ENCODE results near the gene RIN1. TPM values are rescaled to one million over a fixed set of nuclear protein-coding genes. Genes with fewer than 3 reads are reported as not detected.
"Not testable (repeated sequence)": the region's sequence is repeated elsewhere in the genome, so short reads cannot be mapped to it uniquely, and the experiment has no call there.

Gene RIN1
- total RNA-seq: 0.78 and 0.86 TPM in 2 replicates

- Mint-ChIP-seq H3K4me3 (peak within 1 kb of the TSS; percentile 59), H3K27ac (peak within 1 kb of the TSS; percentile 61), H3K4me1 (ENCODE audit: low read depth) (peaks cover 21% of the 10 kb centered on the region), H3K27me3 (ENCODE audit: insufficient read depth) (peaks cover 3% of the 10 kb centered on the region), H3K36me3 (ENCODE audit: low read depth) (peaks cover 19% of the 10 kb centered on the region), H3K9me3 (no peaks in the 10 kb centered on the region)
- peak; percentile 39 for DNase-seq (ENCODE audit: low spot score)
- intact Hi-C loops (cut with micrococcal nuclease): loop anchor here (1.0 kb wide), 2 partner anchors 8 to 9 kb away; partner anchors contain the start of gene BRMS1
Observed at GRCh38 chr11:66336234-66337102, at the start of gene RIN1. RIN1 (minus strand) TSS chr11:66336434; CDS start chr11:66336402, 32 bp downstream.

DNA sequence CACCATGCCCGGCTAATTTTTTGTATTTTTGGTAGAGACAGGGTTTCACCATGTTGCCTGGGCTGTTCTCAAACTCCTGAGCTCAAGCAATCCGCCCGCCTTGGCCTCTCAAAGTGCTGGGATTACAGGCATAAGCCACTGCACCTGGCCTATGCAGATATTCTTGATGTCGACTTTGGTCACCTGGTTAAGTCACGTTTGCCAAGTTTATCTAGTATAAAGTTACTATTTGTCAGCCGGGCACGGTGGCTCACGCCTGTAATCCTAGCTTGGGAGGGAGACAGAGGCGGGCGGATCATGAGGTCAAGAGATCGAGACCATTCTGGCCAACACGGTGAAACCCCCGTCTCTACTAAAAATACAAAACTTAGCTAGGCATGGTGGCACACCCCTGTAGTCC, 48.1 kb upstream of the RIN1 start:
- H3K27ac Mint-ChIP-seq; DNase-seq (ENCODE audit: low spot score); H3K36me3 Mint-ChIP-seq (ENCODE audit: low read depth); H3K9me3 Mint-ChIP-seq; intact Hi-C loops (cut with micrococcal nuclease); H3K4me3 Mint-ChIP-seq; H3K27me3 Mint-ChIP-seq (ENCODE audit: insufficient read depth): not testable (repeated sequence)
- H3K4me1 Mint-ChIP-seq (ENCODE audit: low read depth): peaks cover 13% of the 10 kb centered on the region

DNA sequence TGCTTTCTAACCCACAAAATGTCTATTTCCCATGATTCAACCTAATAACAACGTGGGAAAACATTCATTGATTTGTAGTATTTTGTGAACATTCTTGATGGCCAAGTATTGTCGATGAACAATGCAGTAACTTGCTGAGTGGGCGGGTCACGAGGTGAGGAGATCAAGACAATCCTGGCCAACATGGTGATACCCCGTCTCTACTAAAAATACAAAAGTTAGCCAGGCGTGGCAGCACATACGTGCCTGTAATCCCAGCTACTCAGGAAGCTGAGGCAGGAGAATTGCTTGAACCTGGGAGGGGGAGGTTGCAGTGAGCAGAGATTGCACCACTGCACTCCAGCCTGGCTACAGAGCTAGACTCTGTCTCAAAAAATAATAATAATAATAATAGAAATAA, 44.0 kb upstream of the RIN1 start:
- DNase-seq (ENCODE audit: low spot score); H3K4me3 Mint-ChIP-seq; H3K4me1 Mint-ChIP-seq (ENCODE audit: low read depth); H3K36me3 Mint-ChIP-seq (ENCODE audit: low read depth); H3K27me3 Mint-ChIP-seq (ENCODE audit: insufficient read depth); H3K9me3 Mint-ChIP-seq; H3K27ac Mint-ChIP-seq; intact Hi-C loops (cut with micrococcal nuclease): not testable (repeated sequence)

- H3K9me3 Mint-ChIP-seq; H3K4me1 Mint-ChIP-seq (ENCODE audit: low read depth); H3K27ac Mint-ChIP-seq; intact Hi-C loops (cut with micrococcal nuclease); H3K27me3 Mint-ChIP-seq (ENCODE audit: insufficient read depth); H3K36me3 Mint-ChIP-seq (ENCODE audit: low read depth); DNase-seq (ENCODE audit: low spot score); H3K4me3 Mint-ChIP-seq: not testable (repeated sequence)
Observed at GRCh38 chr11:66373690-66374287, 37.6 kb upstream of the RIN1 start.

DNA sequence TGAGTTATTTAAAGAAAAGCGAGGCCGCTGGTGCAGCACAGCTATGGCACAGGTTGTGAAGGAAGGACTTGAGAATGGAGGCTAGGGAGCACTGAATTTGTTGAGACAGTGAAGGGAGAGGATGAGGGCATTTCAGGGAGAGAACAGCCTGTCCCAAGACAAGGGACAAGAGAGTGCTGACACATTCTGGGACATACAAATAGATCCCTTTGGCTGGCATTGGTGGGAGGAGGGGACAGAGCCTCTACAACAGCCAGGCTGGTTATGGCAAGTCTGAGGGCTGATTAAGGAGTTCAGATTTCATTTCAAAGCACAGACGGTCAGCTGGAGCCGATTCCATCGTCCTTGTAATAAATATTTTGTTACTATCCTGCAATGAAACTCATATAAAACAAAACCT, 37.0 kb upstream of the RIN1 start:
- Mint-ChIP-seq H3K9me3 (no peaks in the 10 kb centered on the region), H3K36me3 (ENCODE audit: low read depth) (peaks cover 4% of the 10 kb centered on the region), H3K4me1 (ENCODE audit: low read depth) (peaks cover 9% of the 10 kb centered on the region), H3K27me3 (ENCODE audit: insufficient read depth) (peaks cover 5% of the 10 kb centered on the region), H3K27ac (no peak overlapping the region), H3K4me3 (no peak overlapping the region)
- DNase-seq (ENCODE audit: low spot score): no peak
- intact Hi-C loops (cut with micrococcal nuclease): no loop called here

GRCh38 chr11:66371627-66372415, 35.6 kb upstream of the RIN1 start, which contains the start of gene SLC29A2:
SLC29A2 (minus strand) TSS chr11:66371760; CDS start chr11:66371591, 169 bp downstream.
- Mint-ChIP-seq H3K4me1 (ENCODE audit: low read depth) (peaks cover 9% of the 10 kb centered on the region), H3K36me3 (ENCODE audit: low read depth) (peaks cover 6% of the 10 kb centered on the region), H3K9me3 (no peaks in the 10 kb centered on the region), H3K4me3 (peak within 1 kb of the TSS; percentile 89), H3K27ac (peak within 1 kb of the TSS; percentile 86), H3K27me3 (ENCODE audit: insufficient read depth) (peaks cover 3% of the 10 kb centered on the region)
- peak; percentile 71 for DNase-seq (ENCODE audit: low spot score)
- intact Hi-C loops (cut with micrococcal nuclease): loop anchor here (1.0 kb wide), 3 partner anchors 14 to 60 kb away; partner anchors contain the start of gene BRMS1

DNA sequence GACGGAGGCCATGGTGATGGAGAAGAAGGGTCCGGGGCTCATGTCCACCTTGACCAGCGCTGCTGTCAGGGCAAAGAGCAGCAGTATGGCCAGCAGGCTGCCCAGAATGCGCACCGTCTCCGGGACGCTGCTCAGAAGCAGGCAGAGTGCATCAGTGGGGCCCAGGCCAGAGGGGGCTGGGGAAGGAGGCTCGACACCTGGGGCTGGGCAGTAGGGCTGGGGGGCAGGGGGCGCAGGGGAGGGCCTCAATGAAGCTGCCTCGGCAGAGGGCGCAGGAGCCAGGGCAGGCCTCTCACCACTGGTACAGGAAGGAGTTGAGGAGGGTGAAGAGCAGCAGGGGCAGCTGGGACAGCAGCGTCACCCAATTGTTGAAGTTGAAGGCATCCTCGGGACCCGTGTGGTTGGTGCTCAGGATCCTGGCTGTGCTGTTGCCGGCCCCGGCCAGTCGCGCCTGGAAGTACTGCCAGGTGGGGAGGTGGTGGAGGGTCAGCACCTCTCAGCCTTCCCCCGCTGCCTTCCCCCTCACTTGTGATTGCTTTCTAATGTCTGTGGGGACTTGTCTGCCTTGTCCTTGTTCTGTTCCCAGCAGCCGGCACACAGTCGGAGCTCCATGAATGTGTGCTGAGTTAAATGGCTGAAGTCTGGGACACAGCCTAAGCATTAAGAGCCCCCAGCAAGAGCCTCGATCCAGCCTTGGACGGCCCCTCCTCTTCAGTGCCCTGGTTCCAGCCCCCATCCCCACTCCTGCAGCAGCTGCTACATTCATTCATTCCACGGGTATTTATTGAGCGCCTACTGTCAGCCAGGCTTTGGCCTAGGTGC, 33.0 kb upstream of the RIN1 start:
- intact Hi-C loops (cut with micrococcal nuclease): no loop called here
- Mint-ChIP-seq H3K4me1 (ENCODE audit: low read depth) (peaks cover 9% of the 10 kb centered on the region), H3K4me3 (peak overlapping the region; percentile 88), H3K9me3 (no peaks in the 10 kb centered on the region), H3K27ac (no peak overlapping the region), H3K36me3 (ENCODE audit: low read depth) (peaks cover 6% of the 10 kb centered on the region), H3K27me3 (ENCODE audit: insufficient read depth) (peaks cover 3% of the 10 kb centered on the region)
- no peak for DNase-seq (ENCODE audit: low spot score)

GRCh38 chr11:66368484-66368883, 32.2 kb upstream of the RIN1 start:
- intact Hi-C loops (cut with micrococcal nuclease): no loop called here
- Mint-ChIP-seq H3K27ac (no peak overlapping the region), H3K27me3 (ENCODE audit: insufficient read depth) (peaks cover 3% of the 10 kb centered on the region), H3K36me3 (ENCODE audit: low read depth) (peaks cover 6% of the 10 kb centered on the region), H3K4me1 (ENCODE audit: low read depth) (peaks cover 9% of the 10 kb centered on the region), H3K9me3 (no peaks in the 10 kb centered on the region), H3K4me3 (no peak overlapping the region)
- DNase-seq (ENCODE audit: low spot score): no peak

- no peaks in the 10 kb centered on the region for H3K27me3 Mint-ChIP-seq (ENCODE audit: insufficient read depth)
- DNase-seq (ENCODE audit: low spot score): no peak
- intact Hi-C loops (cut with micrococcal nuclease): no loop called here
- no peaks in the 10 kb centered on the region for H3K9me3 Mint-ChIP-seq
- no peak overlapping the region for H3K27ac Mint-ChIP-seq
- H3K4me3 Mint-ChIP-seq: no peak overlapping the region
- H3K36me3 Mint-ChIP-seq (ENCODE audit: low read depth): peaks cover 6% of the 10 kb centered on the region
- peaks cover 9% of the 10 kb centered on the region for H3K4me1 Mint-ChIP-seq (ENCODE audit: low read depth)
Observed at GRCh38 chr11:66367561-66368312, 31.5 kb upstream of the RIN1 start.

DNA sequence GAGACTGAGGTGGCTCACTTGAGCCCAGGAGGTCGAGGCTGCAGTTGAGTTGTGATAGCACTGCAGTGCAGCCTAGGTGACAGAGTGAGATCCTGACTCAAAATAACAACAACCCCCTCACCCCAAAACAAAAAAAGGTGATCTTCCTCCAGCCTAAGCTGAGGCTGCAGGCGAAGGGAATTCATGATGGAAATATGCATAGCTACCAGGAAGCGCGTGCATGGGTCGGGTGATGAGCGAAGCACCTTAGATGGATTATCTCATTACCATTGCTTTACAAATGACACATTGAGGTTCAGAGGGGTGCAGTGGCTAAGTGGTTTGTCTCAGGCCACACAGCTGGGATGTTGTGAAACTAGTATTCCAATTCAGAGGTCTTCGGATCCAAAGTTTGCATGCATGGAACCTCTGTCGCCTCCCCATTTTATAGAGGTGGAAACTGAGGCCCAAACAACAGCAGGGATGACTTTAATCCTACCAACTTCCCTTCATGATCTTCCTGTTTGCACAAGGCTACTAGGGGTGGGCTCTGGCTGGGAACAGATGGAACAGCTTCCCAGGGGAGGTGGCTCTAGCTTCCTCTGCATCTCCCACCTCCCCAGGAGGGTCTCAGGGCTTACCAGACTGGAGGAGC, 30.7 kb upstream of the RIN1 start:
- H3K27ac Mint-ChIP-seq: no peak overlapping the region
- H3K4me1 Mint-ChIP-seq (ENCODE audit: low read depth): peaks cover 9% of the 10 kb centered on the region
- intact Hi-C loops (cut with micrococcal nuclease): no loop called here
- no peak for DNase-seq (ENCODE audit: low spot score)
- H3K27me3 Mint-ChIP-seq (ENCODE audit: insufficient read depth): no peaks in the 10 kb centered on the region
- H3K36me3 Mint-ChIP-seq (ENCODE audit: low read depth): peaks cover 8% of the 10 kb centered on the region
- no peaks in the 10 kb centered on the region for H3K9me3 Mint-ChIP-seq
- H3K4me3 Mint-ChIP-seq: no peak overlapping the region

Data from activated T-helper 1 cell treated with anti-CD3 and anti-CD28 coated beads, Interleukin-12 subunit alpha, Interleukin-12 subunit beta, Interleukin-2, Interleukin-4 antibody, amounts not matched to agents 30 ng/mL and 10 ng/mL and 1 ng/mL, durations not matched to agents 14 hours and 24 hours and 36 hours (primary cell).